Stimulated activated CD4-positive, alpha-beta T cell treated with anti-CD3 and anti-CD28 coated beads, Interleukin-2, amount 100 ng/mL, for 4 hours (primary cell): Measurements from ENCODE around the gene TLX2.

ENCODE experiments used
- DNase-seq: peaks from one replicate; pipeline ENCODE4 v3.0.0-alpha.2; 2020; ENCODE audit warnings: low read depth

Gene TLX2

GRCh38 chr2:74511104-74511989 lies 2.9 kb upstream of the TLX2 start:
- no peak for DNase-seq

- no peak for DNase-seq
These were observed 1.3 kb upstream of the TLX2 start for GRCh38 chr2:74512744-74513604.

GRCh38 chr2:74513605-74514367 lies 464 bp upstream of the TLX2 start:
- no peak for DNase-seq

- no peak for DNase-seq
These were observed 1.2 kb downstream of the TLX2 start for GRCh38 chr2:74515271-74515980.

- peak; percentile 69 for DNase-seq
These were observed 1.9 kb downstream of the TLX2 start for GRCh38 chr2:74515981-74516633.

- DNase-seq: no peak
These were observed 2.4 kb downstream of the TLX2 start for GRCh38 chr2:74516650-74517049.

GRCh38 chr2:74522516-74522915 lies 8.3 kb downstream of the TLX2 start:
- DNase-seq: no peak

GRCh38 chr2:74524005-74524404 lies 9.8 kb downstream of the TLX2 start:
- DNase-seq: no peak

GRCh38 chr2:74524955-74525716 lies 10.9 kb downstream of the TLX2 start:
- DNase-seq: no peak

- DNase-seq: no peak
These were observed 11.7 kb downstream of the TLX2 start, which contains the start of gene DQX1 for GRCh38 chr2:74525717-74526648. TSS of gene DQX1 (minus strand) at chr2:74526231. CDS start at chr2:74525729, 502 bp downstream.

GRCh38 chr2:74526649-74527230 lies 12.5 kb downstream of the TLX2 start:
- DNase-seq: no peak

GRCh38 chr2:74527741-74528140 lies 13.5 kb downstream of the TLX2 start:
- no peak for DNase-seq

- no peak for DNase-seq
These were observed 14.5 kb downstream of the TLX2 start for GRCh38 chr2:74528600-74529356.

GRCh38 chr2:74529357-74530238 lies 15.3 kb downstream of the TLX2 start, which contains the start of the genes AUP1 and HTRA2:
TSS of gene AUP1 (minus strand) at chr2:74529706. CDS start at chr2:74529629, 77 bp downstream.
TSS of gene HTRA2 (plus strand) at chr2:74529933. CDS start at chr2:74530007, 74 bp downstream.
- DNase-seq: peak; percentile 79

- no peak for DNase-seq
These were observed 16.3 kb downstream of the TLX2 start for GRCh38 chr2:74530239-74531187.
